RKO (cell line): Measurements from ENCODE around the gene GUCY1B1.

ENCODE experiments used
- DNase-seq: peaks from one replicate; pipeline ENCODE4 v3.0.0-alpha.2; 2016; ENCODE audit warnings: low spot score

The GUCY1B1 gene

DNA sequence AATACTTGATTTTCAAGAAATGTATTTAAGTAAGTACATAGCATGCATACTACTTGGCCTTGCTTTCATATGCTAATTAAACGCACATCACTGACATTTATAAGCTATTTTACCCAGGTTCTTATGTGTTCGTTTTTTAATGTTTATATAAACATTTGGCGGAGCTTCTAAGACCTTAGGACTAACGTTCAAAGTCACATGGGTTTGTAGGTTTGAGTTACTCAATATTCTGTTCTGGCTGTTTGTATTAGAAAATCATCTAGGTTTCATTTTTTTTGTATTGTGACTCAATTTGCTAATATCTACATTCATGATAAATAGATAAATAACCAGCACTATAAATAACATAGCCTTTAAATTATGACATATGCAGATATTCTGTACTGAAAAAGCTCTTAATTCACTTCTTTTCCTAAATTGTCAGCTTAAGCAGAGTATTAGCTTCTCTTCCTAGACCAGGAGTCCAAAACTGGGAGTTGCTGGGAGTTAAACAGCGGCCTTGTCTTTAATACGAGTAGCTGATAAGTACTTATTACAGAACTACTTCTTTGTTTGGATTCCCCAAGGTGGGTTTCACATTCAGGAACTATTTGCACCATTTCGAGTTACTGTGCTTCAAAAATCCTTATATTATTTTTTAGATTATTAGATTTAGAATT lies 42.0 kb downstream of the GUCY1B1 start:
- DNase-seq: no peak

GRCh38 chr4:155802190-155802959 lies 43.6 kb downstream of the GUCY1B1 start:
- DNase-seq: no peak

GRCh38 chr4:155805016-155805415 lies 46.2 kb downstream of the GUCY1B1 start:
- no peak for DNase-seq

GRCh38 chr4:155807021-155807420 lies 48.2 kb downstream of the GUCY1B1 start:
- no peak for DNase-seq

- peak; percentile 92 for DNase-seq
Observed at GRCh38 chr4:155809835-155810234, 51.0 kb downstream of the GUCY1B1 start.

- no peak for DNase-seq
Observed at GRCh38 chr4:155811083-155811482, 52.3 kb downstream of the GUCY1B1 start.

GRCh38 chr4:155818639-155819038 lies 59.8 kb downstream of the GUCY1B1 start:
- no peak for DNase-seq

- DNase-seq: no peak
Observed at GRCh38 chr4:155819066-155819465, 60.2 kb downstream of the GUCY1B1 start.

DNA sequence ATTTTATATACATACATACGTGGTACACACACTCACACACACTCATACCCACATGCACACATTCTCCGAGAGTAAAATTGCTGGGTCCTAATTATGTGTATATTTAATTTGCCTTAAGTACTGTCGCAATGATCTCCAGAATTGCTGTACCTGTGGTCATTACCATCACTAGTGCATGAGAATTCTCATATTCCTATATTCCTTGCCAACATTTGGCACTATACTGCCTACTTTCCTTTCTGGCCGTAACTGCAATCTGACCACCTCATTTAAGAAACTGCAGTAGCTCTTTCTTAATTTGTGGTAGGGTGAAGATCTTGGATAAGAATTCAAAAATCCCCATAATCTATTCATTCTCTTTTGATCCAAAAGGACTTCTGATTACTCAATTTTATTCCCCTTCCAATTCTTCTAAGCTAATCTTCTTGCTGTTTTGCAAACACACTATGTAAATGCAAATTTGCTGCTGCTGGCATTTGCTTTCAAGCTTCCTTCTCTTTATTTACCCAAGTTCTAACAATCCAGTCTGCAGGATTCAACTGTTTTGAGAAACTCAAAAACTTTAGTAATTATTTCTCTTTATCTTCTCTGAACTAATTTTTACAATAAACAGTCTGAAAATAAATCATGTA lies 62.2 kb downstream of the GUCY1B1 start:
- DNase-seq: no peak

DNA sequence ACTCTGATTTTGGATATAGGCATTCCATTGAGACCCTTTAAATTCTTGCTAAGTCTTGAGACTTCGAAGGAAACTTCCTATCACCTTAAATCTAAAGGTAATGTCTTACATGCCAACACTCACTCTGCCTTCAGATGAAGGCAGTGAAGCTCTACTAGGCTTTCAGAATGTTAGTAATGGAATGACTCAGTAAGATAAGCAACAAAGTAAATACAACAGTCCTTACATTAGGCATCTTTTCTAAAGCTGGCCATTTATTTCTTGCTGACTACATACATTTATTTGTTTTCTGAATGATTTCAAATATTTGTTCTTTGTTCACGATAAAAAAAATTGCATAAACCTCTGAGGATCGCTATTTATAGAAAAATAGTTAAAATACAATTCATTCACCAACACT lies 63.8 kb downstream of the GUCY1B1 start:
- no peak for DNase-seq

- DNase-seq: no peak
Observed at GRCh38 chr4:155828628-155829027, 69.8 kb downstream of the GUCY1B1 start.

DNA sequence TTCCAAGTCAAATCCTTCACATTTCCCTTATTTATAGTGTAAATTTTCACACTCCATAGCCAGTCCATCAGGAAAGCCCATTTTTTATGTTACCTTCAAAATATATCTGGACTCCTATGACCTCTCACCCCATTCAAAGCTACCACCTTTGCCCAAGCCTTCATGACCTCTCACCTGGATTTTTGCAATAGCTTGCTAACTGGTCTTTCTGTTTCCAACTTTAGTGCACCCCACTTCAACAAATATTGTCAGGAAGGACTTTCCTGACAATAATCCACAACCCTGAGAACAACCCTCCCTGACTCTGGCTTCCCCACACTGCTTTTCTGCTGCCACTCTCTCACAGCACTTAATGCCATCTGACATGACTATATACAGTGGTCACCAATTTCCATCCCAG lies 73.8 kb downstream of the GUCY1B1 start:
- DNase-seq: no peak

DNA sequence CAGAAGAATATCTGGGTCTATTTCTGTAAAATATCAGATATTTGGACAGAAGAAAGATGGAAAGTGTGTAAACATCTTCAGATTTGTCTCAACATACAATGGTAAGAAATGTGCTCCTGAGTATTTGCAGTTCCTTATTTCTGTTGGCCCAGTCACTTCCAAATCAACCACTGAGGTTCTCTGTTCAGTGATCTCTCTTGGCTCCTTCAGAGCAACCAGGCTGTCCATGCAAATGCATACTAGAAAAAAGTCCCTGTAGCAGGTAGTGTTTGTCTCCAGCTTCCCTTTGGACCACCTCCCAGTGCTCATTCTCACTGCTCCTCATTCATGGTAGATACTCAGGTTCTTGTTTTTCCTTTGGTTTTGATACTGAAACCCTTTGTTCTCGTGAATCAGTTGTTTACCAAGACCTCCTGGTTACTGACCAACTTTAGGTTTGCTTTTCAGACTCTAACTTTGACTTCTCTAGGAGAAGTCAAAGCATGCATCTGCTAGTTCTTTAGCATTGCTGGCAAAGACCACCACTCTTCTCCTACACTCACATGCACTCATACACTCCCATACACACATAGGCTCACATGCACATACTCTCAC lies 78.5 kb downstream of the GUCY1B1 start:
- DNase-seq: no peak

- DNase-seq: no peak
Observed at GRCh38 chr4:155842080-155842479, 83.3 kb downstream of the GUCY1B1 start.

DNA sequence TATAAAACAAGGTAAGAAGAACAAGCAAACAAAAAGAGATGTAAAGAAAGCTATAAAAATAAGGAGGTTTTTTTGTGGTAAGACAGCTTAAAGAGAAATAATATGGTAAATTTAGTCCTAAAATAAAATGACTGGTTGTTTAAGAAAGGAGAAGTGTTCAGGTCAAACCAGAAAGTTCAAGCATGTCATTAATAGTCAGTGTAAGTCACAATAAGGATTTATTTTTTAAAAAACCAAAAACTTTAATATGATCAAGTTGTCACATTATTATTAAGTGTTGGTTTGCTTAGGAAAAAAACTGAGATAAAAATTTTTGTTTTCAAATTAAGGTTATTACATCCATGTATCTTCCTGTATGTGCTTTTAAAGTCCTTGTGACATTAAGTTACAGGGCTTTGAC lies 88.1 kb downstream of the GUCY1B1 start:
- DNase-seq: no peak

GRCh38 chr4:155849042-155849441 lies 90.2 kb downstream of the GUCY1B1 start:
- no peak for DNase-seq

GRCh38 chr4:155853189-155853588 lies 94.4 kb downstream of the GUCY1B1 start:
- DNase-seq: no peak

DNA sequence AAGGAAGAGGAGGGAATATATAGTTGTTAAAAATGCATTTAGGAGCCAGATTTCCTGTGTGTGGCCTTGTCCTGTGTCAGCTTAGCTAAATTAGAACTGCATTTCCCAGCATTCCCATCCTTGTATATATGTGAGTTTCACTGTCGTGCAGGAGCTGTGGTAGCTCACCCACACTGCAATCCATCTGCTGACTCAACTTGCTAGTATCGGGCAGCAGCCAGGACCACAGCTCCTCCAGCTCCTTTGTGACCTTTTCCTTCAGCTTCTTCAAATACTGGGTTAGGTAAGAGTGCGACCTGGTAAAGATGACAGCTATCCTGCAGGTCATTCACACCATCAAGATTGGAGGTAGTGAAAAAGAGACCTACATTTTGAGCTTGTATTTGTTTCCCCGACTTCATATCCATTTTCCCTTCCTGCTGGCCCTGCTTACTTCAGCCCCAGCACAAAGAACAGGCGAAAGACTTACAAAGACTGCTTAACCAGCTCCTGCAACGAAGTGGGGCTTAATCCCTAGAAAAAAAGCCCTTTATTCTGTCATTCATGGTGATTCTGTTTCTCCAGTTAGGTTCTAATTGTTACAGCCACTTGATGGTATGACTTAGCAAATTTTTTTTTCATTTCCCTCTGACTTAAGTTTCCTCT lies 95.9 kb downstream of the GUCY1B1 start:
- peak; percentile 88 for DNase-seq

GRCh38 chr4:155855897-155856296 lies 97.1 kb downstream of the GUCY1B1 start:
- no peak for DNase-seq
